ENCODE measurements around the gene USPL1. TPM values are rescaled to one million over a fixed set of nuclear protein-coding genes. Genes with fewer than 3 reads are reported as not detected.

The USPL1 gene
- total RNA-seq, 1 experiment from 2014 or later = 10.0 TPM

Other genes with a start within 250 kb of the USPL1 start
- gene UBE2L5, start 195.4 kb upstream of the USPL1 start, total RNA-seq (2014; rRNA removed; shearing (Covaris generic); ENCODE audit: low replicate concordance) = not detected in 2 replicates
- 636 and 694 TPM in 2 replicates for gene HMGB1, start 152.0 kb upstream of the USPL1 start, total RNA-seq (2014; rRNA removed; shearing (Covaris generic); ENCODE audit: low replicate concordance)
- gene ALOX5AP, start 117.6 kb downstream of the USPL1 start, total RNA-seq (2014; rRNA removed; shearing (Covaris generic); ENCODE audit: low replicate concordance) = 0.61 and 1.6 TPM in 2 replicates